Upper lobe of left lung (tissue), 6 donors: ENCODE results near the gene MRPL1. TPM values are rescaled to one million over a fixed set of nuclear protein-coding genes. Genes with fewer than 3 reads are reported as not detected.

ENCODE experiments used
- ATAC-seq, 2 donors: fragments of 200-7000 bp; cut with Tn5 transposase; one replicate each; pipeline ENCODE4 v1.9.1; 2022; ENCODE audit warnings: mild to moderate bottlenecking in 2 of 2, moderate library complexity in 2 of 2; ENCODE audit not compliant: low FRiP score in 2 of 2
- DNase-seq, 2 donors: peaks; one replicate each; pipeline ENCODE4 v3.0.0-alpha.2; 2019 to 2020
- H3K27ac ChIP-seq, 4 donors: fragments of 200-600 bp; sonication (generic); one replicate each; pipeline ENCODE4 v1.5.1; 2016 to 2019
- H3K27me3 ChIP-seq, 4 donors: fragments of 200-600 bp; sonication (generic); one replicate each; pipeline ENCODE4 v1.5.1; 2017 to 2019
- H3K36me3 ChIP-seq, 4 donors: fragments of 200-600 bp; sonication (generic); one replicate each; pipeline ENCODE4 v1.5.1; 2016 to 2019
- H3K4me1 ChIP-seq, 4 donors: fragments of 200-600 bp; sonication (generic); one replicate each; pipeline ENCODE4 v1.5.1; 2018 to 2019
- H3K4me3 ChIP-seq, 4 donors: fragments of 200-600 bp; sonication (generic); one replicate each; pipeline ENCODE4 v1.5.1; 2017 to 2019; ENCODE audit warnings: mild to moderate bottlenecking in 2 of 4, moderate library complexity in 1 of 4
- H3K9me3 ChIP-seq, 4 donors: fragments of 200-600 bp; sonication (generic); one replicate each; pipeline ENCODE4 v1.5.1; 2018 to 2019
- EP300 ChIP-seq, 4 donors: sonication (generic); formaldehyde crosslinking; IDR thresholded peaks; one replicate each; pipeline ENCODE4 v1.5.1; 2017; ENCODE audit warnings: antibody characterized with exemption in 4 of 4, control low read depth in 2 of 4
- POLR2A ChIP-seq, 4 donors: fragments of 450-650 bp; IDR thresholded peaks; one replicate each; pipeline ENCODE4 v1.5.1; 2016 to 2017; ENCODE audit warnings: antibody characterized with exemption in 4 of 4, mild to moderate bottlenecking in 2 of 4
- POLR2AphosphoS5 ChIP-seq, 2 donors: sonication (generic); formaldehyde crosslinking; IDR thresholded peaks; one replicate each; pipeline ENCODE4 v1.5.1; 2017; ENCODE audit warnings: antibody characterized with exemption in 2 of 2
- WGBS, 2 donors: methylation state at CpG; one replicate each; pipeline ENCODE4 v1.1.5; 2017 to 2018; 5-methylcytosine and 5-hydroxymethylcytosine counted together
- total RNA-seq, 6 donors: library from RNA; depleted of rRNA in 4 of 6; stranded (reverse); fragments of >200 nt in 4 of 6; gene quantifications; one replicate each; pipeline versions ENCODE4 v1.1.0 to v1.2.1, GENCODE V29; 2016 to 2021
- TF ChIP-seq, protein P1 (sequence below), 6 experiments: fragments of 450-650 bp in 4 of 6; fragments of 200-600 bp in 2 of 6; sonication (generic) in 2 of 6; IDR thresholded peaks; one replicate each; pipeline ENCODE4 v1.5.1; 2016 to 2019; ENCODE audit warnings: antibody characterized with exemption in 6 of 6
- donor health status: DM: no; HTN: no; CAD: no; lungs with moderate emphysema.
- donor health status: DM: no; HTN: yes; CAD: no; lungs with severe emphysema.

MRPL1 gene
- total RNA-seq, 6 donors from 2014 or later = 4.1 to 26.5 (median 16.8) TPM

DNA sequence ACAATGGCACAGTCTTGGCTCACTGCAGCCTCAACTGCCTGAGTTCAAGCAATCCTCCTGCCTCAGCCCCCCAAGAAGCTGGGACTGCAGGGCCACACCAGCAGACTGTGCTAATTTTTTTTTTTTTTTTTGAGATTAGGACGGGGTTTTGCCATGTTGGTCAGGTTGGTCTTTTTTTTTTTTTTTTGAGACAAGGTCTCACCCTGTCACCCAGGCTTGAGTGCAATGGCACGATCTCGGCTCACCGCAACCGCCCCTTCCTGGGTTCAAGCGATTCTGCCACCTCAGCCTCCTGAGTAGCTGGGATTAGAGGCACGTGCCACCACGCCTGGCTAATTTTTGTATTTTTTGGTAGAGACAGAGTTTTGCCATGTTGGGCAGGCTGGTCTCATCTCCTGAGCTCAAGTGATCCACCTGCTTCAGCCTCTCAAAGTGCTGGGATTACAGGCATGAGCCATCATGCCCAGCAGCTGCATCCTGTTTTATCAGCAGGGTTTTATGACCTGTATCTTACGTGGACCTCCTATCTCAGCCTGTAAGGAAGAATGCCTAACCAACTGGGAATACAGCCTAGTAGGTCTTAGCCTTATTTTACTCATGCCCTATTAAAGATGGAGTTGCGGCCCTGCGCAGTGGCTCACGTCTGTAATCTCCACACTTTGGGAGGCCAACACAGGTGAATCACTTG is 13.2 kb upstream of the MRPL1 start:
- WGBS, 2 donors = 92 to 93% methylated on average over 11 to 12 of the region's 12 CpGs
- H3K4me1 ChIP-seq = peaks cover 0 to 5% (median under 1%) of the 10 kb centered on the region in 4 donors
- no peak overlapping the region for H3K27ac ChIP-seq
- H3K9me3 ChIP-seq = no peaks in the 10 kb centered on the region
- TF ChIP-seq POLR2A (IDR thresholded peaks at IDR 0.05) = no peak
- no peak for TF ChIP-seq POLR2AphosphoS5 (IDR thresholded peaks at IDR 0.05)
- TF ChIP-seq, protein P1, sequence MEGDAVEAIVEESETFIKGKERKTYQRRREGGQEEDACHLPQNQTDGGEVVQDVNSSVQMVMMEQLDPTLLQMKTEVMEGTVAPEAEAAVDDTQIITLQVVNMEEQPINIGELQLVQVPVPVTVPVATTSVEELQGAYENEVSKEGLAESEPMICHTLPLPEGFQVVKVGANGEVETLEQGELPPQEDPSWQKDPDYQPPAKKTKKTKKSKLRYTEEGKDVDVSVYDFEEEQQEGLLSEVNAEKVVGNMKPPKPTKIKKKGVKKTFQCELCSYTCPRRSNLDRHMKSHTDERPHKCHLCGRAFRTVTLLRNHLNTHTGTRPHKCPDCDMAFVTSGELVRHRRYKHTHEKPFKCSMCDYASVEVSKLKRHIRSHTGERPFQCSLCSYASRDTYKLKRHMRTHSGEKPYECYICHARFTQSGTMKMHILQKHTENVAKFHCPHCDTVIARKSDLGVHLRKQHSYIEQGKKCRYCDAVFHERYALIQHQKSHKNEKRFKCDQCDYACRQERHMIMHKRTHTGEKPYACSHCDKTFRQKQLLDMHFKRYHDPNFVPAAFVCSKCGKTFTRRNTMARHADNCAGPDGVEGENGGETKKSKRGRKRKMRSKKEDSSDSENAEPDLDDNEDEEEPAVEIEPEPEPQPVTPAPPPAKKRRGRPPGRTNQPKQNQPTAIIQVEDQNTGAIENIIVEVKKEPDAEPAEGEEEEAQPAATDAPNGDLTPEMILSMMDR (IDR thresholded peaks at IDR 0.05) = no peak
- no peak for TF ChIP-seq EP300 (IDR thresholded peaks at IDR 0.05)
- no peak overlapping the region for H3K4me3 ChIP-seq
- H3K36me3 ChIP-seq = no peaks in the 10 kb centered on the region
- ATAC-seq (no peak), DNase-seq (no peak)
- H3K27me3 ChIP-seq = no peaks in the 10 kb centered on the region

DNA sequence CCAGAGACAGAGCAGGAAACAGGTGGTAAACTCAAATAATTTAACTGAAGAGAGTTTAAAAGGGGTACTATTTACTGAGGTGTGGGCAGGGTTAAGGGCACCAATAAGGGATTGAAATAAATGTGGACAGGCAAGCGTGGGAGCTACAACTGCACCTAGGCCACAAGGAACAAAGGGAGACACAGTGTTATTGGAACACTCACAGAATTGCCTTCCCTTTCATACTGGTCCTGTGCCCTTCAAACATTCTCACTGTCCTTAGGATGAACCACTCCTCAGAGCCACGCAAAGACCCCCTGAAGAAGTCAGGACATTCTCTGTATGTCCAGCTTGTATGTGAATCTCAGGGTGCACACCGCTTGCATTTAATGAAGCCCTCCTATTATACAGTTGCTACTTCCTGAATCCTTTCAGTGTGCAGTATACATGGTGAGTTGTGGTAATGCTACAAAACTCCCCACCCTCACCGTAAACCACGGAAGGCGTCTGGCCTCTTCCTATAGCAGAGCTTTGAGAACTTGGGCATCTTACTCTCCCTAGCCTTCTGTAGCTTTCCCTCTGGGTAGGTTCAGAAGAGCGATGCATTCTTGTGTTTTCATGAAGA is 9.6 kb upstream of the MRPL1 start:
- WGBS, 2 donors = 48 to 56% methylated on average over 7 of the region's 7 CpGs
- ATAC-seq (peak in 1 of 2 donors; percentile 45), DNase-seq (peak in 1 of 2 donors; percentile 38)
- Histone ChIP-seq H3K27ac (peak overlapping the region in 2 of 4 donors; percentile 66 to 67), H3K36me3 (no peaks in the 10 kb centered on the region), H3K4me3 (no peak overlapping the region), H3K4me1 (peaks cover 4 to 14% (median 10%) of the 10 kb centered on the region in 4 donors), H3K9me3 (no peaks in the 10 kb centered on the region), H3K27me3 (no peaks in the 10 kb centered on the region)
- peak in 1 of 4 donors; percentile 42 for TF ChIP-seq POLR2A (IDR thresholded peaks at IDR 0.05)
- TF ChIP-seq EP300 (IDR thresholded peaks at IDR 0.05) = no peak
- TF ChIP-seq, protein P1 (IDR thresholded peaks at IDR 0.05) = no peak
- TF ChIP-seq POLR2AphosphoS5 (IDR thresholded peaks at IDR 0.05) = peak in 1 of 2 donors; percentile 19

DNA sequence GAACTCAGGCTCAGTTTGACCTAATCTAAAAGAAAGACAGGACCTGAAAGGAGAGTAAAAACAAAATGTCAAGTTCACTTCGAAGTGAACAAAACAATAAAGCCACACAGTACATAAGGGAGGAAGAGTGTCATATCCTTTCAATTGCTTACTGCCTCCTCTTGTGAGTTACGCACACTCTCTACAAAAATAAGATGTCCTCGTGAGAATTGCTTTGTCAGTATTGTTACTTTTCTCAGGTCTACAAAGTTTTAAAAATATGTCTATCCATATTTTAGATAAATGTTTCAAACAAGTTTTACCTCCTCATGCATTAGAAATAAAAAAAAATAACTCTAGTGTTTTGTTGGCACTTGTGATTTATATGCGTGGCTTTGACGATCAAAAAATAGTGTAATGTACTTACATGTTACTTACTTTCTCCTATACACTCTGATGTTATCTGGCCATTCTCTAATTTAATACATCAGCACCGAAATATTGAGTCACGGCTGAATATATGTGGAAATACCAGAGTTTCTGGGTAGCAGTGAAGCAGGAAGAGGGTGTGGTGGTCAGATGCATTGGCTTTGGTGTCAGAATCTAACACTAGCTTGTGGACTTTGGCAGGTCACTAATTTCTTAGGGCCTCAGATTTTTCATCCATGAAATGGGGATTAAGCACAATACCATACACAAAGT is 8.1 kb upstream of the MRPL1 start:
- Histone ChIP-seq H3K27ac (peak overlapping the region; percentile 65 to 79 (median 72)), H3K4me1 (peaks cover 4 to 14% (median 10%) of the 10 kb centered on the region in 4 donors), H3K36me3 (no peaks in the 10 kb centered on the region), H3K27me3 (no peaks in the 10 kb centered on the region), H3K9me3 (no peaks in the 10 kb centered on the region), H3K4me3 (no peak overlapping the region)
- DNase-seq (no peak), ATAC-seq (peak in 1 of 2 donors; percentile 32)
- TF ChIP-seq POLR2A (IDR thresholded peaks at IDR 0.05) (peak in 1 of 4 donors; percentile 35), EP300 (IDR thresholded peaks at IDR 0.05) (peak in 2 of 4 donors; percentile 39 to 52), POLR2AphosphoS5 (IDR thresholded peaks at IDR 0.05) (no peak)
- TF ChIP-seq, protein P1 (IDR thresholded peaks at IDR 0.05) = no peak
- 41 to 45% methylated on average over 7 of the region's 7 CpGs for WGBS, 2 donors

DNA sequence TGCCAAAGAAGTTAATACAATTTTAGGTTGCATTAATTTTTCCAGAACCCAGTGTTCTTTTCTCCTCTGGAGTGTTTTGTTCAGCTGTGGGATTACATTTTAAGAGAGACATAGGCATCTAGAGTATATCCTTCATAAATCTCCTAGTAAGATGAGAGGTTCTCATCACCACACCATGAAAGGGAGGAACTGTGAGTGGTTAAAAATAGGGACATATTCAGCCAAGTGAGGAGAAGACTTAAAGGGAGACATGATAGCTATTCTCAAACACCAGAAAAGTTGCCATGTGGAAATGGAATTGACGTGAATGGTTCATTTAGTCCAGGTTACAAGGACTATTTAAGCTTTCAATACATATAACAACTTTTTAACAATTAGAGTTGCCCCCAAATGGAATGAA is 6.5 kb upstream of the MRPL1 start:
- no peak for DNase-seq
- Histone ChIP-seq H3K27me3 (no peaks in the 10 kb centered on the region), H3K4me3 (no peak overlapping the region), H3K9me3 (no peaks in the 10 kb centered on the region), H3K4me1 (peaks cover 5 to 14% (median 10%) of the 10 kb centered on the region in 4 donors), H3K27ac (peak overlapping the region in 1 of 4 donors; percentile 64), H3K36me3 (no peaks in the 10 kb centered on the region)
- TF ChIP-seq, protein P1 (IDR thresholded peaks at IDR 0.05) = no peak
- TF ChIP-seq POLR2AphosphoS5 (IDR thresholded peaks at IDR 0.05) (no peak), EP300 (IDR thresholded peaks at IDR 0.05) (no peak), POLR2A (IDR thresholded peaks at IDR 0.05) (no peak)
- no peak for ATAC-seq
- 86 to 96% methylated on average over 1 of the region's 1 CpG for WGBS, 2 donors
